Measurements from ENCODE around the gene FMN2.

DNA sequence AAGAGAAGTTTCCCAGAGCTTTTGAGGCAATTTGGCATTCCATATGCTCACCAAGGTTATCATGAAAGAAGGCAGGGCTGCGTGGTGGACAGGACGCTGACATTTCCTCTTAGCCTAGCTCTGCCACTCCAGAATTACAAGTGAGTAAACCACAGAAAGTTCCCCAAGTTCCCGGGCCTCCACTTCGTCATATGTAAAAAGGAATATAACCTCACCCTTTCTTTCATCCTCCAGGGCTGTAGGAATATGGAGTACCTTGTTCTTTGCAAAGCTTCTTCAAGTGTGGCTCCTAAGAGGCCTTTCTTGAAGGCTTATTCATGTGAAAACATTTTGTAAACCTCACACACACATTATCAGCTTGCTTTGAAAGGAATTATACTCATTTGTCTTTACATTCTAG lies 310.0 kb downstream of the FMN2 start:
- TF ChIP-seq CTCF (IDR thresholded peaks at IDR 0.05; ENCODE audit: low read depth, low read length) = no peak
- TF ChIP-seq EZH2phosphoT487 (IDR thresholded peaks at IDR 0.05; ENCODE audit: low read depth) = no peak
